HepG2 (cell line): Measurements from ENCODE around the gene LRRC15. TPM values are rescaled to one million over a fixed set of nuclear protein-coding genes. Genes with fewer than 3 reads are reported as not detected.

Experiments
- ATAC-seq: fragments of 200-7000 bp; cut with Tn5 transposase; 3 replicates; pipeline ENCODE4 v1.9.1; 2020; ENCODE audit warnings: mild to moderate bottlenecking, moderate library complexity
- BruUV-seq: library from RNA; stranded (reverse); fragments of 400-500 nt; replicated peaks from 2 replicates; lab custom pipeline; 2021; lab: Mats Ljungman, UMichigan
- CTCF ChIA-PET: fragments of 300-600 bp; formaldehyde crosslinking; extraction: SDS; loops from one replicate; lab custom pipeline; 2021; ENCODE audit warnings: low total read pairs, inconsistent platforms, low intra/inter-chr PET ratio; lab: Yijun Ruan, JAX
- POLR2A ChIA-PET: fragments of 350-600 bp; sonication (Branson Sonifier 250); formaldehyde crosslinking; loops from one replicate; lab custom pipeline; 2020; ENCODE audit warnings: antibody characterized with exemption, inconsistent platforms; lab: Yijun Ruan, JAX
- DNase-seq: peaks from one replicate; pipeline ENCODE4 v3.0.0-alpha.2; 2015; ENCODE audit warnings: low spot score
- FAIRE-seq: peaks from 3 replicates; lab custom pipeline; 2011; peaks lifted over from hg19 to GRCh38; lab: Jason Lieb, UNC
- H2AFZ ChIP-seq: one replicate; pipeline ENCODE4 v1.6.1; 2011; ENCODE audit warnings: low read length, inconsistent platforms
- H3K27ac ChIP-seq: fragments of 300-600 bp; 3 replicates; pipeline ENCODE4 v1.8.0; 2011; ENCODE audit warnings: mixed run types, mild to moderate bottlenecking, mixed read lengths, low read length, inconsistent platforms; ENCODE audit not compliant: insufficient read depth; ENCODE audit errors: extremely low read length
- H3K27me3 ChIP-seq, 2 experiments: fragments of 200-600 bp in 1 of 2; 2 replicates in 1 of 2; 3 replicates in 1 of 2; pipeline versions ENCODE4 v1.6.0 to v1.8.0; 2011; ENCODE audit warnings: low read length in 2 of 2, mild to moderate bottlenecking in 2 of 2, moderate library complexity in 2 of 2, inconsistent platforms in 1 of 2; ENCODE audit not compliant: insufficient read depth in 2 of 2, control insufficient read depth in 1 of 2
- H3K36me3 ChIP-seq, 2 experiments: fragments of 200-600 bp in 1 of 2; replicated peaks in 1 of 2; 2 replicates in 1 of 2; 3 replicates in 1 of 2; pipeline versions ENCODE4 v1.5.1 to v1.8.0; 2011; ENCODE audit warnings: low read length in 2 of 2, inconsistent platforms in 1 of 2; ENCODE audit not compliant: insufficient read depth in 2 of 2, control insufficient read depth in 1 of 2
- H3K4me1 ChIP-seq: 2 replicates; pipeline ENCODE4 v1.5.1; 2012; ENCODE audit warnings: low read length, inconsistent platforms; ENCODE audit not compliant: insufficient read depth
- H3K4me2 ChIP-seq: 2 replicates; pipeline ENCODE4 v1.6.0; 2011; ENCODE audit warnings: low read depth, low read length, inconsistent platforms
- H3K4me3 ChIP-seq, 3 experiments: fragments of 200-600 bp in 1 of 3; sonication (generic), shearing (Covaris generic) in 1 of 3; replicated peaks in 1 of 3; 2 replicates each; pipeline ENCODE4 v1.5.1; 2011 to 2016; ENCODE audit warnings: low read length in 3 of 3, inconsistent platforms in 2 of 3, low read depth in 2 of 3, mild to moderate bottlenecking in 2 of 3, control low read depth in 1 of 3, mixed read lengths in 1 of 3; ENCODE audit not compliant: insufficient read depth in 1 of 3
- H3K79me2 ChIP-seq: one replicate; pipeline ENCODE4 v1.6.1; 2011; ENCODE audit warnings: low read length, inconsistent platforms; ENCODE audit not compliant: insufficient read depth
- H3K9ac ChIP-seq: 2 replicates; pipeline ENCODE4 v1.6.0; 2011; ENCODE audit warnings: mild to moderate bottlenecking, low read depth, low read length, inconsistent platforms; ENCODE audit not compliant: insufficient read depth
- H3K9me3 ChIP-seq: 2 replicates; pipeline ENCODE4 v1.5.1; 2012; ENCODE audit warnings: mild to moderate bottlenecking, low read length
- H4K20me1 ChIP-seq: 2 replicates; pipeline ENCODE4 v1.6.0; 2011; ENCODE audit warnings: inconsistent platforms, mild to moderate bottlenecking, low read length, moderate library complexity; ENCODE audit not compliant: insufficient read depth
- ARNT2 ChIP-seq: sonication (generic); formaldehyde crosslinking; IDR thresholded peaks from 2 replicates; pipeline ENCODE4 v1.8.0; 2022; ENCODE audit warnings: mild to moderate bottlenecking, low read depth, missing genetic modification reagents, moderate library complexity
- CEBPG ChIP-seq: IDR thresholded peaks from 2 replicates; pipeline ENCODE4 v1.6.1; 2016
- GTF3A ChIP-seq: sonication (generic); formaldehyde crosslinking; conservative IDR thresholded peaks from 2 replicates; pipeline ENCODE4 v1.4.0; 2020; ENCODE audit warnings: mild to moderate bottlenecking, missing genetic modification reagents
- HOXD1 ChIP-seq: sonication (generic); formaldehyde crosslinking; IDR thresholded peaks from 2 replicates; pipeline ENCODE4 v1.5.0; 2020; ENCODE audit warnings: missing genetic modification reagents
- MXD4 ChIP-seq: IDR thresholded peaks from 2 replicates; pipeline ENCODE4 v1.6.1; 2016; ENCODE audit warnings: mild to moderate bottlenecking, missing biosample characterization, missing genetic modification reagents
- NFRKB ChIP-seq: fragments of 450-650 bp; IDR thresholded peaks from 2 replicates; pipeline ENCODE4 v1.6.1; 2017
- SNAPC5 ChIP-seq: sonication (generic); formaldehyde crosslinking; IDR thresholded peaks from 2 replicates; pipeline ENCODE4 v1.8.1; 2023; ENCODE audit warnings: mild to moderate bottlenecking, missing genetic modification reagents, borderline replicate concordance
- ZC3H13 ChIP-seq: sonication (generic); formaldehyde crosslinking; IDR thresholded peaks from 2 replicates; pipeline ENCODE4 v1.8.1; 2023; ENCODE audit warnings: mild to moderate bottlenecking, missing genetic modification reagents, moderate library complexity
- ZNF10 ChIP-seq: sonication (generic); formaldehyde crosslinking; IDR thresholded peaks from 2 replicates; pipeline ENCODE4 v1.4.0; 2020; ENCODE audit warnings: mild to moderate bottlenecking, low read depth, missing genetic modification reagents, borderline replicate concordance
- ZNF275 ChIP-seq: sonication (generic); formaldehyde crosslinking; IDR thresholded peaks from 2 replicates; pipeline ENCODE4 v1.8.0; 2022; ENCODE audit warnings: missing genetic modification reagents, mild to moderate bottlenecking, inconsistent platforms, borderline replicate concordance
- ZNF282 ChIP-seq: fragments of 450-650 bp; IDR thresholded peaks from 2 replicates; pipeline ENCODE4 v1.6.1; 2018; ENCODE audit not compliant: partially characterized antibody
- ZNF326 ChIP-seq: sonication (generic); formaldehyde crosslinking; IDR thresholded peaks from 2 replicates; pipeline ENCODE4 v1.4.0; 2020; ENCODE audit warnings: missing genetic modification reagents, borderline replicate concordance
- ZNF382 ChIP-seq: sonication (generic); formaldehyde crosslinking; IDR thresholded peaks from 2 replicates; pipeline ENCODE4 v1.5.0; 2020; ENCODE audit warnings: missing genetic modification reagents, mild to moderate bottlenecking, borderline replicate concordance
- WGBS: methylation state at CpG from one replicate; pipeline ENCODE4 v1.1.6; 2017; ENCODE audit warnings: low lambda C conversion rate; 5-methylcytosine and 5-hydroxymethylcytosine counted together
- in situ Hi-C: cut with HindIII; loops from 2 replicates; pipeline ENCODE4 v1.10.0; 2017; ENCODE audit warnings: low pct_unique_long_range_greater_than_20kb; ENCODE audit not compliant: extremely low pct_ligation_motif_present
- intact Hi-C: fragments of 100-400 bp; cut with micrococcal nuclease; formaldehyde crosslinking; loops from one replicate; pipeline ENCODE4 v1.10.0; 2022; ENCODE audit not compliant: unreplicated experiment
- polyA plus RNA-seq, 8 experiments: library from polyadenylated mRNA; depleted of rRNA in 3 of 8; stranded (reverse) in 7 of 8; unstranded in 1 of 8; fragments of >200 nt; fragmentation: Illumina TruSeq in 4 of 8; extraction: Trizol in 4 of 8; gene quantifications; 2 replicates each; pipeline versions ENCODE4 v1.2.1 to v1.2.3, GENCODE V29; 2011 to 2016; ENCODE audit warnings: low read depth in 4 of 8, missing spikeins in 1 of 8, mixed read lengths in 1 of 8; ENCODE audit not compliant: insufficient read depth in 1 of 8
- total RNA-seq, 5 experiments: library from RNA; depleted of rRNA; stranded (reverse); fragments of >200 nt; fragmentation: Illumina TruSeq; extraction: Trizol; gene quantifications; 2 replicates each; pipeline ENCODE4 v1.2.3, GENCODE V29; 2016; ENCODE audit warnings: low read depth in 1 of 5
- TF ChIP-seq, protein P1 (sequence below): sonication (generic); formaldehyde crosslinking; IDR thresholded peaks from 2 replicates; pipeline ENCODE4 v1.4.0; 2020; ENCODE audit warnings: missing genetic modification reagents, borderline replicate concordance
- TF ChIP-seq, protein P2 (sequence below): sonication (generic); formaldehyde crosslinking; IDR thresholded peaks from 2 replicates; pipeline ENCODE4 v1.5.1; 2020; ENCODE audit warnings: missing genetic modification reagents, mild to moderate bottlenecking, borderline replicate concordance
- TF ChIP-seq, protein P3 (sequence below): IDR thresholded peaks from 2 replicates; pipeline ENCODE4 v1.6.1; 2012; ENCODE audit warnings: low read depth, low read length, improper control_type of control experiment

Gene LRRC15
- total and polyA plus RNA-seq, 2 of the 13 experiments (the other 11 are each of a cell fraction or from before 2014, with no cell fraction given), result not detected

- Histone ChIP-seq H3K4me3 (no peak overlapping the region), H3K79me2 (no peaks in the 10 kb centered on the region), H2AFZ (no peak overlapping the region), H3K27me3 (peaks cover 9 to 44% of the 10 kb centered on the region in 2 experiments; a peak in 4 of 5 replicates), H3K27ac (no peak overlapping the region), H3K36me3 (no peaks in the 10 kb centered on the region), H4K20me1 (no peaks in the 10 kb centered on the region), H3K4me2 (no peak overlapping the region), H3K9ac (no peak overlapping the region), H3K9me3 (0 out of 2 replicates have a peak, but pooled peaks cover 4% of the 10 kb centered on the region), H3K4me1 (peaks cover 9% of the 10 kb centered on the region; the same call in 1 of the 2 replicates)
- DNase-seq, result no peak
- in situ Hi-C loops, result no loop called here
- intact Hi-C loops, result no loop called here
- ATAC-seq, result no peak
- WGBS, result 52% methylated on average over 8 of the region's 8 CpGs
- ChIA-PET POLR2A (no interaction called here), CTCF (no interaction called here)
- BruUV-seq, result no TSS peak
- FAIRE-seq, result no peak
- TF ChIP-seq ZNF326 (CRISPR knock-in tag) (no peak), ARNT2 (CRISPR knock-in tag) (no peak), SNAPC5 (CRISPR knock-in tag) (no peak), NFRKB (no peak), HOXD1 (CRISPR knock-in tag) (no peak), ZC3H13 (CRISPR knock-in tag) (no peak), MXD4 (CRISPR knock-in tag) (no peak), GTF3A (CRISPR knock-in tag) (no peak), ZNF275 (CRISPR knock-in tag) (no peak), CEBPG (CRISPR knock-in tag) (no peak), ZNF10 (CRISPR knock-in tag) (no peak), ZNF382 (CRISPR knock-in tag) (no peak), ZNF282 (no peak)
- TF ChIP-seq, protein P1, sequence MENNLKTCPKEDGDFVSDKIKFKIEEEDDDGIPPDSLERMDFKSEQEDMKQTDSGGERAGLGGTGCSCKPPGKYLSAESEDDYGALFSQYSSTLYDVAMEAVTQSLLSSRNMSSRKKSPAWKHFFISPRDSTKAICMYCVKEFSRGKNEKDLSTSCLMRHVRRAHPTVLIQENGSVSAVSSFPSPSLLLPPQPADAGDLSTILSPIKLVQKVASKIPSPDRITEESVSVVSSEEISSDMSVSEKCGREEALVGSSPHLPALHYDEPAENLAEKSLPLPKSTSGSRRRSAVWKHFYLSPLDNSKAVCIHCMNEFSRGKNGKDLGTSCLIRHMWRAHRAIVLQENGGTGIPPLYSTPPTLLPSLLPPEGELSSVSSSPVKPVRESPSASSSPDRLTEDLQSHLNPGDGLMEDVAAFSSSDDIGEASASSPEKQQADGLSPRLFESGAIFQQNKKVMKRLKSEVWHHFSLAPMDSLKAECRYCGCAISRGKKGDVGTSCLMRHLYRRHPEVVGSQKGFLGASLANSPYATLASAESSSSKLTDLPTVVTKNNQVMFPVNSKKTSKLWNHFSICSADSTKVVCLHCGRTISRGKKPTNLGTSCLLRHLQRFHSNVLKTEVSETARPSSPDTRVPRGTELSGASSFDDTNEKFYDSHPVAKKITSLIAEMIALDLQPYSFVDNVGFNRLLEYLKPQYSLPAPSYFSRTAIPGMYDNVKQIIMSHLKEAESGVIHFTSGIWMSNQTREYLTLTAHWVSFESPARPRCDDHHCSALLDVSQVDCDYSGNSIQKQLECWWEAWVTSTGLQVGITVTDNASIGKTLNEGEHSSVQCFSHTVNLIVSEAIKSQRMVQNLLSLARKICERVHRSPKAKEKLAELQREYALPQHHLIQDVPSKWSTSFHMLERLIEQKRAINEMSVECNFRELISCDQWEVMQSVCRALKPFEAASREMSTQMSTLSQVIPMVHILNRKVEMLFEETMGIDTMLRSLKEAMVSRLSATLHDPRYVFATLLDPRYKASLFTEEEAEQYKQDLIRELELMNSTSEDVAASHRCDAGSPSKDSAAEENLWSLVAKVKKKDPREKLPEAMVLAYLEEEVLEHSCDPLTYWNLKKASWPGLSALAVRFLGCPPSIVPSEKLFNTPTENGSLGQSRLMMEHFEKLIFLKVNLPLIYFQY (CRISPR knock-in tag), result no peak
- TF ChIP-seq, protein P2, sequence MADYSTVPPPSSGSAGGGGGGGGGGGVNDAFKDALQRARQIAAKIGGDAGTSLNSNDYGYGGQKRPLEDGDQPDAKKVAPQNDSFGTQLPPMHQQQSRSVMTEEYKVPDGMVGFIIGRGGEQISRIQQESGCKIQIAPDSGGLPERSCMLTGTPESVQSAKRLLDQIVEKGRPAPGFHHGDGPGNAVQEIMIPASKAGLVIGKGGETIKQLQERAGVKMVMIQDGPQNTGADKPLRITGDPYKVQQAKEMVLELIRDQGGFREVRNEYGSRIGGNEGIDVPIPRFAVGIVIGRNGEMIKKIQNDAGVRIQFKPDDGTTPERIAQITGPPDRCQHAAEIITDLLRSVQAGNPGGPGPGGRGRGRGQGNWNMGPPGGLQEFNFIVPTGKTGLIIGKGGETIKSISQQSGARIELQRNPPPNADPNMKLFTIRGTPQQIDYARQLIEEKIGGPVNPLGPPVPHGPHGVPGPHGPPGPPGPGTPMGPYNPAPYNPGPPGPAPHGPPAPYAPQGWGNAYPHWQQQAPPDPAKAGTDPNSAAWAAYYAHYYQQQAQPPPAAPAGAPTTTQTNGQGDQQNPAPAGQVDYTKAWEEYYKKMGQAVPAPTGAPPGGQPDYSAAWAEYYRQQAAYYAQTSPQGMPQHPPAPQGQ (CRISPR knock-in tag), result no peak
- TF ChIP-seq, protein P3, sequence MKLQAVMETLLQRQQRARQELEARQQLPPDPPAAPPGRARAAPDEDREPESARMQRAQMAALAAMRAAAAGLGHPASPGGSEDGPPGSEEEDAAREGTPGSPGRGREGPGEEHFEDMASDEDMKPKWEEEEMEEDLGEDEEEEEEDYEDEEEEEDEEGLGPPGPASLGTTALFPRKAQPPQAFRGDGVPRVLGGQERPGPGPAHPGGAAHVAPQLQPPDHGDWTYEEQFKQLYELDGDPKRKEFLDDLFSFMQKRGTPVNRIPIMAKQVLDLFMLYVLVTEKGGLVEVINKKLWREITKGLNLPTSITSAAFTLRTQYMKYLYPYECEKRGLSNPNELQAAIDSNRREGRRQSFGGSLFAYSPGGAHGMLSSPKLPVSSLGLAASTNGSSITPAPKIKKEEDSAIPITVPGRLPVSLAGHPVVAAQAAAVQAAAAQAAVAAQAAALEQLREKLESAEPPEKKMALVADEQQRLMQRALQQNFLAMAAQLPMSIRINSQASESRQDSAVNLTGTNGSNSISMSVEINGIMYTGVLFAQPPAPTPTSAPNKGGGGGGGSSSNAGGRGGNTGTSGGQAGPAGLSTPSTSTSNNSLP, result no peak
Observed at GRCh38 chr3:194387926-194388418, 18.4 kb upstream of the LRRC15 start.
